Measurements from ENCODE around the gene ABHD1. TPM values are rescaled to one million over a fixed set of nuclear protein-coding genes. Genes with fewer than 3 reads are reported as not detected.

Gene ABHD1
- total RNA-seq, 1 donor from 2014 or later, result not detected

DNA sequence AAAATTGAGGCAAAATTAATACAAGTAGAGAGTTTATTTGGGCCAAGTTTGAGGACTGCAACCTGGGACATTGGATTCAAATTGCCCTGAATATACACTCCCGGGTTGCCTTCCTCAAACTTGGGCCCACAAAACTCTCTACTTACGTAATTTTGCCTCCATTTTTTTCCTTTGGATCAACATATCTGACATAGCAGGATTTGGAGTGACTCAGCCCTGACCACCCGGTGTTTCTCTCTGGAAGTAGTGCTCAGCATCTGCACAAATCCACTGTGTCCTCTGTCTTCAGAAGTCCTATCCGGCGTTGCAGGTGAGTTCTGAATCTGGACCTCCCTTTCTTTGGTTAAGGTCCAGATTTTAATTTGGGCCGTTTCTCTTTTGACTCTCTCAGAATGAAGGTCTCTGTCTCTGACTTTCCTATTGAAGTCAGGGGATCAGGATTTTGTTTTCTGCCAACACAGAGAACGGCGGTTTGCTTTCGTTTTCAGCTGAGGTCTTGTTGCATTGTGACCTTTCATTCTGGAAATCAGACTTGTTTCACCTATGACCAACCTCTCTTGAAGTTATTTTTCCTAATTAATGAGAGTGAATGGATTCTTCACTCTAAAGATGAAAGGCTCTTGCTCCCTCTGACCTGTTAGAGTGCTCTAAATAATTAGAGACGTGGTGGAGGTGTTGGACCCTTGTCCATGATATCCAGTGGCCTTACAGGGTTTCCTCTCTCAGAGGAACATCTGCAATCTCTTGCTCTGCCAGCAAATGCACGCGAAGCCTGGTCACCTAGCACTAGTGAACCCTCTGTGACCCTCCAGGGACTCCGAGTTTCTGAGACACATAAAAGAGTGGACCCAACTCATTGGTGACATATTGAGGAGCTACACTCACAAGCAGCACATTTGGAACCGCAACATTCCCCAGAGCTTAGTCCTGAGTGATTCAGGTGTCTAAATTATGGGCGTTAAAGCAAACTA, 38.8 kb downstream of the ABHD1 start:
- no peak overlapping the region for H3K4me2 ChIP-seq (ENCODE audit: low read length)
- Mint-ChIP-seq H3K27ac (ENCODE audit: unreplicated experiment) (peak overlapping the region; percentile 47), H3K36me3 (ENCODE audit: low read depth, unreplicated experiment) (no peaks in the 10 kb centered on the region), H3K4me3 (ENCODE audit: unreplicated experiment) (no peak overlapping the region), H3K4me1 (ENCODE audit: low read depth, unreplicated experiment) (no peaks in the 10 kb centered on the region), H3K27me3 (ENCODE audit: low read depth, unreplicated experiment) (peaks cover 12% of the 10 kb centered on the region), H3K9me3 (ENCODE audit: unreplicated experiment) (no peaks in the 10 kb centered on the region)
- DNase-seq (ENCODE audit: low read depth) (no peak), FAIRE-seq (no peak)
- no peaks in the 10 kb centered on the region for H4K20me1 ChIP-seq (ENCODE audit: insufficient read depth, low read length)
- H3K4me1 ChIP-seq (ENCODE audit: insufficient read depth, low read length), result no peaks in the 10 kb centered on the region
- H3K27ac ChIP-seq (ENCODE audit: low read depth, low read length), result no peak overlapping the region
- no peaks in the 10 kb centered on the region for H3K9me3 ChIP-seq (ENCODE audit: insufficient read depth, low read depth, low read length)
- peaks cover 5% of the 10 kb centered on the region for H3K27me3 ChIP-seq (ENCODE audit: insufficient read depth, low read length)
- H3K79me2 ChIP-seq (ENCODE audit: insufficient read depth, low read length), result no peaks in the 10 kb centered on the region
- no peak overlapping the region for H3K9ac ChIP-seq (ENCODE audit: low read length)
- no peak overlapping the region for H2AFZ ChIP-seq (ENCODE audit: low read depth, low read length)
- no peak for TF ChIP-seq CTCF (IDR thresholded peaks at IDR 0.05; ENCODE audit: insufficient read depth, low read depth, low read length)
- no peaks in the 10 kb centered on the region for H3K36me3 ChIP-seq (ENCODE audit: insufficient read depth, low read length)
- H3K4me3 ChIP-seq (ENCODE audit: insufficient read depth, low read depth, low read length), result no peak overlapping the region

DNA sequence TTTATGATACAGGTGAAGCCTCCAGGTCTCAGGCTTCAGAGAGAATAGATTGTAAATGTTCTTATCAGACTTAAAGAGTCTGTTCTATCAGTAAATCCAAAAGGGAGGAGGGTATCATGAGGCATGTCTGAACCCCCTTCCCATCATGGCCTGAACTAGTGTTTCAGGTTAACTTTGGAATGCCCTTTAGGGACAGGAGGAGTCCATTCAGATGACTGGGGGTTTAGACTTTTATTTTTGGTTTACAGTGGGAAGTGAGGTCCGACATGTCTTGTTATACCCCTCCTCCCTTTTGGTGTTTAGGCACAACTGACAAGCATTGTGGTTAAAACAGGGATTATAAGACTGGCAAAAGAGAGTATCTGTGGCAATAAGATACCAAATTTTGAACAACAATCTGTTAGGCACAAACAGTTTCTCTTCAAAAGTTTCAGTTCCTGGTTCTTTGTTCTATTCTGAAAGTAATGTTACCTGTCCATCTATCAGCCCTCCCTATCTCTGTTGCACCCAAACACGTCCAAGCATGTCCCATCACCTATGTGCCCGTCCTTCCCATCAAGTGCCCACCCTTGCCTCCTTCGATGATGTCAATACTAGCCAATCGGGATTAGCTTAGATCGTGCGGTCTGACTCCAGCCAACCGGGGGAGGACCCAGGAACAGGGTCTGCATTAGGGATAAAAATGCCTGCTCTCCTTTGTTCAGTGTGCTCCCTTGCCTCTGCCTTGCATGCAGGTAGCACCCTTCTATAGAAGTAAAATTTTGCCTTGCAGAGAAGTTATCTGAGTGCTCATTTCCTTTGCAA, 41.5 kb downstream of the ABHD1 start:
- no peak for DNase-seq (ENCODE audit: low read depth)
- no peak overlapping the region for H2AFZ ChIP-seq (ENCODE audit: low read depth, low read length)
- H3K36me3 Mint-ChIP-seq (ENCODE audit: low read depth, unreplicated experiment), result no peaks in the 10 kb centered on the region
- no peaks in the 10 kb centered on the region for H3K9me3 ChIP-seq (ENCODE audit: insufficient read depth, low read depth, low read length)
- no peak overlapping the region for H3K4me3 Mint-ChIP-seq (ENCODE audit: unreplicated experiment)
- TF ChIP-seq EZH2 (IDR thresholded peaks at IDR 0.05; ENCODE audit: insufficient read depth, low read length) (no peak), CTCF (IDR thresholded peaks at IDR 0.05; ENCODE audit: insufficient read depth, low read depth, low read length) (no peak)
- no peaks in the 10 kb centered on the region for H4K20me1 ChIP-seq (ENCODE audit: insufficient read depth, low read length)
- no peak overlapping the region for H3K27ac Mint-ChIP-seq (ENCODE audit: unreplicated experiment)
- peaks cover 7% of the 10 kb centered on the region for H3K27me3 ChIP-seq (ENCODE audit: insufficient read depth, low read length)
- H3K79me2 ChIP-seq (ENCODE audit: insufficient read depth, low read length), result no peaks in the 10 kb centered on the region
- no peak overlapping the region for H3K4me2 ChIP-seq (ENCODE audit: low read length)
- H3K9ac ChIP-seq (ENCODE audit: low read length), result no peak overlapping the region
- no peaks in the 10 kb centered on the region for H3K9me3 Mint-ChIP-seq (ENCODE audit: unreplicated experiment)
- no peaks in the 10 kb centered on the region for H3K4me1 ChIP-seq (ENCODE audit: insufficient read depth, low read length)
- H3K36me3 ChIP-seq (ENCODE audit: insufficient read depth, low read length), result no peaks in the 10 kb centered on the region
- no peak overlapping the region for H3K27ac ChIP-seq (ENCODE audit: low read depth, low read length)
- FAIRE-seq, result no peak
- no peak overlapping the region for H3K4me3 ChIP-seq (ENCODE audit: insufficient read depth, low read depth, low read length)
- H3K27me3 Mint-ChIP-seq (ENCODE audit: low read depth, unreplicated experiment), result peaks cover 10% of the 10 kb centered on the region
- H3K4me1 Mint-ChIP-seq (ENCODE audit: low read depth, unreplicated experiment), result no peaks in the 10 kb centered on the region

Data from astrocyte (in vitro differentiated cells and primary cell).